ENCODE measurements around the gene KCTD16.

Gene KCTD16

GRCh38 chr5:144125163-144125726 is 45.4 kb upstream of the KCTD16 start:
- Histone ChIP-seq H3K27ac (ENCODE audit: low read length) (no peak overlapping the region), H3F3A (ENCODE audit: insufficient read depth, low read length) (no peaks in the 10 kb centered on the region), H3K4me3 (ENCODE audit: low read length) (no peak overlapping the region), H3K36me3 (replicated peaks; ENCODE audit: insufficient read depth, low read length) (no peaks in the 10 kb centered on the region), H4K20me1 (ENCODE audit: insufficient read depth, low read length) (no peaks in the 10 kb centered on the region), H3K9ac (ENCODE audit: low read length) (no peak overlapping the region), H3K27me3 (replicated peaks; ENCODE audit: insufficient read depth, low read length) (no peaks in the 10 kb centered on the region), H3K4me2 (ENCODE audit: low read depth, low read length) (no peak overlapping the region), H3K4me1 (ENCODE audit: low read length) (no peaks in the 10 kb centered on the region), H3K9me3 (replicated peaks; ENCODE audit: insufficient read depth, low read length) (no peaks in the 10 kb centered on the region), H2AFZ (ENCODE audit: low read length) (no peak overlapping the region), H3K9me2 (replicated peaks; ENCODE audit: insufficient read depth, low read length) (no peaks in the 10 kb centered on the region), H3K79me2 (ENCODE audit: low read length) (no peaks in the 10 kb centered on the region)
- TF ChIP-seq CTCF (IDR thresholded peaks at IDR 0.05; ENCODE audit: low read length) (no peak), EZH2phosphoT487 (IDR thresholded peaks at IDR 0.05; ENCODE audit: low read length) (no peak), EZH2 (optimal IDR thresholded peaks at IDR 0.05; ENCODE audit: low read depth, low read length) (no peak)
- no peak for DNase-seq

GRCh38 chr5:144126707-144127106 is 44.0 kb upstream of the KCTD16 start:
- Histone ChIP-seq H3K9me3 (replicated peaks; ENCODE audit: insufficient read depth, low read length) (no peaks in the 10 kb centered on the region), H3K36me3 (replicated peaks; ENCODE audit: insufficient read depth, low read length) (no peaks in the 10 kb centered on the region), H3K79me2 (ENCODE audit: low read length) (no peaks in the 10 kb centered on the region), H4K20me1 (ENCODE audit: insufficient read depth, low read length) (no peaks in the 10 kb centered on the region), H3K4me2 (ENCODE audit: low read depth, low read length) (no peak overlapping the region), H3K27ac (ENCODE audit: low read length) (no peak overlapping the region), H3K9ac (ENCODE audit: low read length) (no peak overlapping the region), H3K4me1 (ENCODE audit: low read length) (no peaks in the 10 kb centered on the region), H3K27me3 (replicated peaks; ENCODE audit: insufficient read depth, low read length) (no peaks in the 10 kb centered on the region), H3K9me2 (replicated peaks; ENCODE audit: insufficient read depth, low read length) (no peaks in the 10 kb centered on the region), H2AFZ (ENCODE audit: low read length) (no peak overlapping the region), H3K4me3 (ENCODE audit: low read length) (no peak overlapping the region), H3F3A (ENCODE audit: insufficient read depth, low read length) (no peaks in the 10 kb centered on the region)
- no peak for DNase-seq
- TF ChIP-seq CTCF (IDR thresholded peaks at IDR 0.05; ENCODE audit: low read length) = no peak
- TF ChIP-seq EZH2phosphoT487 (IDR thresholded peaks at IDR 0.05; ENCODE audit: low read length) = no peak
- TF ChIP-seq EZH2 (optimal IDR thresholded peaks at IDR 0.05; ENCODE audit: low read depth, low read length) = no peak

GRCh38 chr5:144128844-144129243 is 41.8 kb upstream of the KCTD16 start:
- H3K9me3 ChIP-seq (replicated peaks; ENCODE audit: insufficient read depth, low read length) = no peaks in the 10 kb centered on the region
- no peaks in the 10 kb centered on the region for H3K27me3 ChIP-seq (replicated peaks; ENCODE audit: insufficient read depth, low read length)
- no peaks in the 10 kb centered on the region for H4K20me1 ChIP-seq (ENCODE audit: insufficient read depth, low read length)
- H2AFZ ChIP-seq (ENCODE audit: low read length) = no peak overlapping the region
- H3K79me2 ChIP-seq (ENCODE audit: low read length) = no peaks in the 10 kb centered on the region
- H3K9ac ChIP-seq (ENCODE audit: low read length) = no peak overlapping the region
- no peaks in the 10 kb centered on the region for H3K4me1 ChIP-seq (ENCODE audit: low read length)
- no peak overlapping the region for H3K4me2 ChIP-seq (ENCODE audit: low read depth, low read length)
- no peak overlapping the region for H3K27ac ChIP-seq (ENCODE audit: low read length)
- no peaks in the 10 kb centered on the region for H3K9me2 ChIP-seq (replicated peaks; ENCODE audit: insufficient read depth, low read length)
- H3F3A ChIP-seq (ENCODE audit: insufficient read depth, low read length) = no peaks in the 10 kb centered on the region
- H3K36me3 ChIP-seq (replicated peaks; ENCODE audit: insufficient read depth, low read length) = no peaks in the 10 kb centered on the region
- DNase-seq = no peak
- no peak overlapping the region for H3K4me3 ChIP-seq (ENCODE audit: low read length)
- TF ChIP-seq EZH2phosphoT487 (IDR thresholded peaks at IDR 0.05; ENCODE audit: low read length) (no peak), CTCF (IDR thresholded peaks at IDR 0.05; ENCODE audit: low read length) (no peak), EZH2 (optimal IDR thresholded peaks at IDR 0.05; ENCODE audit: low read depth, low read length) (no peak)
